ENCODE measurements around the gene CAMK4. TPM values are rescaled to one million over a fixed set of nuclear protein-coding genes. Genes with fewer than 3 reads are reported as not detected.

The CAMK4 gene
- total RNA-seq, 1 donor from 2014 or later = 3.8 TPM

DNA sequence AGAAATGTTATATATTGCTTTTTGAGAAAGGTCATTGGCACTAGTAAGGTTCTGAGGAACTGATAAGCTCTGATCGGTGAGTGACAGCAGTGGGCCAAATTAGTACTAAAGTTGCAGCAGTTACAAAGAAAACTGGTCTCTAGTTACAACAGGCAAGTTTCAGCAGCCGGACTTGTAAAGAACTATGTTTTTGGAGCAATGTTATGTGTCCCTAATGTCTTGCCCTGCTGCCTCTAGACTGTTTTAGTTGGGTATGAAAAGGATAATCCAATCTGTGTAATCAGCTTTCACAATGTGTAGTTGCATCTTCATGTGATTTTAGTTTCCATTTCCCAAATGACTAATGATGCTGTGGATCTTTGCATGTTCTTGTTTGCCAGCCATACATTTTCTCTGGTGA is 113.5 kb downstream of the CAMK4 start:
- FAIRE-seq = no peak
- H3K9ac ChIP-seq (ENCODE audit: low read length) = no peak overlapping the region

GRCh38 chr5:111345731-111346130 is 121.5 kb downstream of the CAMK4 start:
- no peak overlapping the region for H3K9ac ChIP-seq (ENCODE audit: low read length)
- no peaks in the 10 kb centered on the region for H4K20me1 ChIP-seq (ENCODE audit: insufficient read depth, low read length)
- Mint-ChIP-seq H3K27me3 (ENCODE audit: low read depth, unreplicated experiment) (no peaks in the 10 kb centered on the region), H3K27ac (ENCODE audit: unreplicated experiment) (peak overlapping the region; percentile 54), H3K9me3 (ENCODE audit: unreplicated experiment) (no peaks in the 10 kb centered on the region), H3K4me1 (ENCODE audit: low read depth, unreplicated experiment) (peaks cover 9% of the 10 kb centered on the region), H3K36me3 (ENCODE audit: low read depth, unreplicated experiment) (no peaks in the 10 kb centered on the region), H3K4me3 (ENCODE audit: unreplicated experiment) (no peak overlapping the region)
- DNase-seq (ENCODE audit: low read depth) (peak; percentile 17), FAIRE-seq (no peak)
- no peaks in the 10 kb centered on the region for H3K27me3 ChIP-seq (ENCODE audit: insufficient read depth, low read length)
- H3K9me3 ChIP-seq (ENCODE audit: insufficient read depth, low read depth, low read length) = no peaks in the 10 kb centered on the region
- no peaks in the 10 kb centered on the region for H3K79me2 ChIP-seq (ENCODE audit: insufficient read depth, low read length)
- H3K36me3 ChIP-seq (ENCODE audit: insufficient read depth, low read length) = no peaks in the 10 kb centered on the region
- no peak for TF ChIP-seq EZH2 (IDR thresholded peaks at IDR 0.05; ENCODE audit: insufficient read depth, low read length)
- TF ChIP-seq, protein P1, sequence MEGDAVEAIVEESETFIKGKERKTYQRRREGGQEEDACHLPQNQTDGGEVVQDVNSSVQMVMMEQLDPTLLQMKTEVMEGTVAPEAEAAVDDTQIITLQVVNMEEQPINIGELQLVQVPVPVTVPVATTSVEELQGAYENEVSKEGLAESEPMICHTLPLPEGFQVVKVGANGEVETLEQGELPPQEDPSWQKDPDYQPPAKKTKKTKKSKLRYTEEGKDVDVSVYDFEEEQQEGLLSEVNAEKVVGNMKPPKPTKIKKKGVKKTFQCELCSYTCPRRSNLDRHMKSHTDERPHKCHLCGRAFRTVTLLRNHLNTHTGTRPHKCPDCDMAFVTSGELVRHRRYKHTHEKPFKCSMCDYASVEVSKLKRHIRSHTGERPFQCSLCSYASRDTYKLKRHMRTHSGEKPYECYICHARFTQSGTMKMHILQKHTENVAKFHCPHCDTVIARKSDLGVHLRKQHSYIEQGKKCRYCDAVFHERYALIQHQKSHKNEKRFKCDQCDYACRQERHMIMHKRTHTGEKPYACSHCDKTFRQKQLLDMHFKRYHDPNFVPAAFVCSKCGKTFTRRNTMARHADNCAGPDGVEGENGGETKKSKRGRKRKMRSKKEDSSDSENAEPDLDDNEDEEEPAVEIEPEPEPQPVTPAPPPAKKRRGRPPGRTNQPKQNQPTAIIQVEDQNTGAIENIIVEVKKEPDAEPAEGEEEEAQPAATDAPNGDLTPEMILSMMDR (IDR thresholded peaks at IDR 0.05; ENCODE audit: insufficient read depth, low read depth, low read length) = no peak
- H3K4me1 ChIP-seq (ENCODE audit: insufficient read depth, low read length) = no peaks in the 10 kb centered on the region
- H3K27ac ChIP-seq (ENCODE audit: low read depth, low read length) = no peak overlapping the region
- H2AFZ ChIP-seq (ENCODE audit: low read depth, low read length) = no peak overlapping the region
- H3K4me3 ChIP-seq (ENCODE audit: insufficient read depth, low read depth, low read length) = no peak overlapping the region
- H3K4me2 ChIP-seq (ENCODE audit: low read length) = no peak overlapping the region

More for the DNA sequence above, 113.5 kb downstream of the CAMK4 start:
- Histone ChIP-seq H2AFZ (ENCODE audit: low read depth, low read length) (no peak overlapping the region), H3K4me3 (ENCODE audit: insufficient read depth, low read depth, low read length) (no peak overlapping the region), H3K27me3 (ENCODE audit: insufficient read depth, low read length) (no peaks in the 10 kb centered on the region), H3K4me1 (ENCODE audit: insufficient read depth, low read length) (no peaks in the 10 kb centered on the region), H3K36me3 (ENCODE audit: insufficient read depth, low read length) (no peaks in the 10 kb centered on the region), H3K27ac (ENCODE audit: low read depth, low read length) (no peak overlapping the region), H4K20me1 (ENCODE audit: insufficient read depth, low read length) (no peaks in the 10 kb centered on the region), H3K79me2 (ENCODE audit: insufficient read depth, low read length) (no peaks in the 10 kb centered on the region), H3K9me3 (ENCODE audit: insufficient read depth, low read depth, low read length) (no peaks in the 10 kb centered on the region), H3K4me2 (ENCODE audit: low read length) (no peak overlapping the region)
- Mint-ChIP-seq H3K4me1 (ENCODE audit: low read depth, unreplicated experiment) (no peaks in the 10 kb centered on the region), H3K4me3 (ENCODE audit: unreplicated experiment) (no peak overlapping the region), H3K27me3 (ENCODE audit: low read depth, unreplicated experiment) (no peaks in the 10 kb centered on the region), H3K9me3 (ENCODE audit: unreplicated experiment) (no peaks in the 10 kb centered on the region), H3K36me3 (ENCODE audit: low read depth, unreplicated experiment) (no peaks in the 10 kb centered on the region), H3K27ac (ENCODE audit: unreplicated experiment) (no peak overlapping the region)
- no peak for DNase-seq (ENCODE audit: low read depth)
- no peak for TF ChIP-seq EZH2 (IDR thresholded peaks at IDR 0.05; ENCODE audit: insufficient read depth, low read length)
- TF ChIP-seq, protein P1 (IDR thresholded peaks at IDR 0.05; ENCODE audit: insufficient read depth, low read depth, low read length) = no peak

- no peak for TF ChIP-seq EZH2 (IDR thresholded peaks at IDR 0.05; ENCODE audit: insufficient read depth, low read length)
- TF ChIP-seq, protein P1 (IDR thresholded peaks at IDR 0.05; ENCODE audit: insufficient read depth, low read depth, low read length) = no peak
- Histone ChIP-seq H3K9me3 (ENCODE audit: insufficient read depth, low read depth, low read length) (no peaks in the 10 kb centered on the region), H3K4me1 (ENCODE audit: insufficient read depth, low read length) (no peaks in the 10 kb centered on the region), H3K79me2 (ENCODE audit: insufficient read depth, low read length) (no peaks in the 10 kb centered on the region), H3K27me3 (ENCODE audit: insufficient read depth, low read length) (no peaks in the 10 kb centered on the region), H2AFZ (ENCODE audit: low read depth, low read length) (no peak overlapping the region), H3K27ac (ENCODE audit: low read depth, low read length) (no peak overlapping the region), H3K4me2 (ENCODE audit: low read length) (no peak overlapping the region), H3K9ac (ENCODE audit: low read length) (no peak overlapping the region), H3K36me3 (ENCODE audit: insufficient read depth, low read length) (no peaks in the 10 kb centered on the region), H4K20me1 (ENCODE audit: insufficient read depth, low read length) (no peaks in the 10 kb centered on the region), H3K4me3 (ENCODE audit: insufficient read depth, low read depth, low read length) (no peak overlapping the region)
- FAIRE-seq (no peak), DNase-seq (ENCODE audit: low read depth) (no peak)
- Mint-ChIP-seq H3K36me3 (ENCODE audit: low read depth, unreplicated experiment) (no peaks in the 10 kb centered on the region), H3K4me1 (ENCODE audit: low read depth, unreplicated experiment) (peaks cover 9% of the 10 kb centered on the region), H3K4me3 (ENCODE audit: unreplicated experiment) (no peak overlapping the region), H3K27ac (ENCODE audit: unreplicated experiment) (no peak overlapping the region), H3K9me3 (ENCODE audit: unreplicated experiment) (no peaks in the 10 kb centered on the region), H3K27me3 (ENCODE audit: low read depth, unreplicated experiment) (no peaks in the 10 kb centered on the region)
Measured at GRCh38 chr5:111347021-111347420, 122.8 kb downstream of the CAMK4 start.
